DMS153 treated with DMSO at 0.1 percent for 48 hours (cell line): Measurements from ENCODE around the gene ADAMTS2.
"Not testable (repeated sequence)": the region's sequence is repeated elsewhere in the genome, so short reads cannot be mapped to it uniquely, and the experiment has no call there.

ENCODE experiments used
- DNase-seq: peaks from one replicate; lab custom pipeline; 2025; ENCODE audit not compliant: unreplicated experiment; lab: John Stamatoyannopoulos, UW

ADAMTS2 gene

DNA sequence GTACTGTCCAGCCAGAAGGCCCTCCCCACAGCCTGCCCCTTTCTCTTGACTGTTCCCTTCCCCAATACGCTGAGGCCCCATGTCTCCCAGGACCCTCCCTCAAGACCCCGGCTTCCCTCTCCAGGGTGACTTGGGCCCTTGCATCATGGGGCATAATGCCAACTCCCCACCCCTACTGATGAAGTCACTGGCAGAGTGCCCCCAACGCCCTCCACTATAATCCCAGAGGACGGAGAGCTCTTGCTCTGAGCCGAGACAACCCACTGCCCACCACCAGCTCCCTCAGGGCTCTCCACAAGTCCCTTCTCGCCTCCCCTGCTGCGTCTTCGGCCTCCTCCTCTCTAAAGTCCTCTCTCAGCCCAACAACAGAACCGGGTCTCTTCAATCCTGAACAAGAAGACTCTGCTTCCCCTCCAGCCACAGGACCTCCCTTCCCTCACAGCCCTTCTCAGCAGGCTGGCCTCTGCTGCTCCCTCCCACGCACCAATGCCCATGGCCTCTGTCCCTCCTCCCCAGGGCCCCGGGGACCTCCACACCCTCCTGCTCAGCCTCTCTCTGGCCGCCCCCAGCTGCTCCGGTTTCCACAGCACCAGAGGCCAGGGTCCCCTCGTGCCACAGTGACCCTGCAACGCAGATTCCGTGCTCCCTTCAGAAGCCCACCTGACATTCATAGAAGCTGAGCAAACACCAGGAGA is 47.6 kb downstream of the ADAMTS2 start:
- no peak for DNase-seq

- no peak for DNase-seq
Measured at GRCh38 chr5:179297026-179297425, 48.2 kb downstream of the ADAMTS2 start.

GRCh38 chr5:179296150-179296821 is 49.0 kb downstream of the ADAMTS2 start:
- no peak for DNase-seq

GRCh38 chr5:179295778-179296149 is 49.5 kb downstream of the ADAMTS2 start:
- DNase-seq: no peak

DNA sequence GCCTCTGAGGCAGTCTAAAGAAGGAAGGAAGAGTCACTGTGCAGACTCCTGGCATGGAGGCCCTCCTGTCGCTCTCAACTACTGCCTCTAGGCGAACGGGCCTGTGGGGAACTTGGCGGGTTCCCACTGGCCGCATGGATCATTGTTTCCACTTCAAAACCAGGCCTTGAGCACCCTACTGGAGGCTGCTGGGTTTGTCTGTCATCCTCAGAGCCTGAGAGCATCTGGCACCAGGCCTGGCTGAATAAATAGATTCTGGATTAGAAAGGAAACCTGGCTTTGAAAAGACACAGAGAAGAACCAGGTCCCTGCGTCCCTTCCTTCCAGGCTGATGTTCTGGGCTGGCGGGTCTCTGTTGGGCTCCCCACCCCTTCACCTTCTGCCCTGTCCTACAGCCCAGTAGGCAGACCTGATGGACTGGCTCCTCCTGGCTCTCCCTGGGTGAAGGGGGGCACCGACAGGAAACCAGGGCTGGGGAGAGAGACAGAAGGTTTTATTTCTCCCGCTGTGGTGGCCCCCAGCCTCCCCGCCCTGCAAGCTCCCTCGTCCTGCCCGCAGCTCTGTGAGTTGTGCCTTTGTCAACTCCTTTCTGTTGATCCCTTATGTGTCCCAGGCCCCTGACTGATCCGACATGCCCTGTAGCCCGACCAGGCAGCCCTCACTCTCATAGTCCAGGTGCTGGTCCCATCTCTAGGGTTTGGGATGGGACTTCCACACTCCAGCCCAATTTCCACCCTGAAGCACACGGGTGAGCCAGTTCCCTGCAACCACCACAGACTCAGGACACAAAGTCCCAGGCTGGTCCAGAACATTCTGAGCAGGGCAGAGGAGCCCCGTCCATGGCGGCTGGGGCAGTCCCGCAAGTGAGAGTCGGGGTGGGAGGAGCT is 50.1 kb downstream of the ADAMTS2 start:
- no peak for DNase-seq

- no peak for DNase-seq
Measured at GRCh38 chr5:179294131-179294780, 51.0 kb downstream of the ADAMTS2 start.

GRCh38 chr5:179292681-179293635 is 52.3 kb downstream of the ADAMTS2 start:
- no peak for DNase-seq

DNA sequence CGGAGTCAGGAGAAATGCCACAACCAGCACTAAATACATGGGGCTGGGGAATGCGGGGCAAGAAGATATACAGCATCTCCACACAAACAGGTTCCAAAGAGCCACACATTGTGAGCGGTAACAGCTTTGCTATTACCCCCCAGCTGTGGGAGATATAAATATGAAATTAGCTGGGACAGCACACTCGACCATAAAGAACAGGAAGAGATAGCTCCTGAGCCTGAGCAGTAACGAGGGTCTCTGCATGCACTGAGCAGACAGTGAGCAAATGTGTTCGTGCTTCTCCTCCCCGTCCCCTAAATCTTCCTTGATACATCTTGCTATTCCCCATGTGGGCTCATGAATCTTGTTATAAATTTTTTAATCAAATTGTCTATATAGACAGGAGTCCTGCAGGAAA is 53.1 kb downstream of the ADAMTS2 start:
- no peak for DNase-seq

DNA sequence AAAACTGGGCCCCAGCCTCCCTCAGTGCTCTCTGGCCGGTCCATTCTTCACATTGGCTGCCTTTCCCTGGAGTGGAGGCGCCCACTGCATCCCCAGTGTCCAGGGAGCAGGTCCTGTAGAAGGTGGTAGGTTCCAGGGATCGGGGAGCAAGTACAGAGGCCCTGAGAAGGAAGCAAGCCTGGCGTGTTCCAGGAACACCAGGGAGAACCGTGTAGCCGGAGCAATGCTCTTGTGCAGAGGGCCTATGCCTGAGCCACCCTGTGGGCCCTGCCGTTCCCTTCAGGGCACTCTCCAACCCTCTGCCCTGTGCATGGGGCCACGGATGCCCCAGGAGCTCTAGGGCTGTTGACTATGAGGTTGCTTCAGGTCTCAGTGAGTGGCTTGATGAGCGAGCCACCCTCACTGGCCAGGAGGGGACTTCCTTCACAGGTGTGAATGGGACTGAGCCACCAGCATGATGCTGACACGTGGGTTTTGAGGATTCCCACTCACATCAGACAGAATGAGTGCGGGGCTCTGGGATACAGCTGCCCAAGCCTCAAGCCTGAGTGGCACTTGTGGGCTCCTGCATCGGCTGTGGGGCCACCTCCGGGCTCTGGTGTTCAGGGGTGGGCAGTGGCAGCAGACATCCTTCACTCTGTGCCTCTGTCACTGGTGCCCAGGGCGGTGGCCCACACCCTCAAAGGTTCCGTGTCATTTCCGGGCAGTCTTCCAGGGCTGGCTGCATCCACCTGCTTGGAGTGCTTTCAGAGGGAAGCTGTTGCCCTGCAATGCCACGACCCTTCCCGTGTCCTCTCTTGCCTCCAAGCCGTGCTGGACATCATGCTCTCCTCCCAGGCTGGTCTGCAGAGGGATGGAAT is 54.4 kb downstream of the ADAMTS2 start:
- no peak for DNase-seq

GRCh38 chr5:179289756-179290385 is 55.4 kb downstream of the ADAMTS2 start:
- DNase-seq: no peak

- DNase-seq: no peak
Measured at GRCh38 chr5:179288809-179289185, 56.5 kb downstream of the ADAMTS2 start.

- no peak for DNase-seq
Measured at GRCh38 chr5:179288101-179288808, 57.0 kb downstream of the ADAMTS2 start.

DNA sequence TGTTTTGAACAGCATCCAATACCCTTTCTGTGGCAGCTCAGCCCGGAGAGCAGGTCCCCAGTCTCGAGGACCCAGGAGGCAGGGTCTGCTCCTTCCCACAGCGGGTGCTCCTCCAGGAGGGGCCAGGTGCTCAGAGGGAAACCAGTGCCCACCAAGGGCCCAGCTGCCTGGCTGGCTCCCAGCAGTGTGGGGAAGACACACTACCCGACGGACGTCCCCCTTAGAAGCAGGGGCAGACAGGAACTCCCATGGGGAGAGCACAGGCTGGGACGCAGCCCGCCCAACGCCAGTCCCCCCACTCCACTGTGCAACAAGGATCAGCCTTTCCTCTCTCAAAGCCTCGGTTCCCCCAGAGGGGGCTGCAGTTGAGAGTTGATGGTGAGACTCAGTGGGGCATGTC is 57.6 kb downstream of the ADAMTS2 start:
- no peak for DNase-seq

DNA sequence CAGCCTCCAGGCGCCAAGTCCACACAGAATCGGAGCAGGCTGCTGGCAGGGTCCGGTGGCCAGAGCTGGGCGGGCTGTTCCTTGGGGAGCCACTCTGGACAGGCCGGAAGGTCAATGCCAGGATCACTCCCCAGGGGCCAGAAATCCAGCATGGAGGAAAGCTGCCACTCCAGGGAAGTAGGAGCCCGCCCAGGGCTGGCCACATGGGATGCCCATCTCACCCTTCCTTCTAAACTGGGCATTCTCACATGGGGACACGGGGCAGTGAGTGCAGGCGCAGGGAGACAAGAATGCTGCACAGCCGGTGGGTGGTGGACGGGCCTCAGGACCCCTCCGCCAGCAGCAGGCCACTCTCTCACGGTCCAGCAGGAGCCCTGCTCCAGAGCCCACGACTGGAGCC is 58.2 kb downstream of the ADAMTS2 start:
- no peak for DNase-seq

GRCh38 chr5:179285776-179286162 is 59.5 kb downstream of the ADAMTS2 start:
- DNase-seq: not testable (repeated sequence)

GRCh38 chr5:179284751-179285631 is 60.3 kb downstream of the ADAMTS2 start:
- DNase-seq: peak; percentile 13

DNA sequence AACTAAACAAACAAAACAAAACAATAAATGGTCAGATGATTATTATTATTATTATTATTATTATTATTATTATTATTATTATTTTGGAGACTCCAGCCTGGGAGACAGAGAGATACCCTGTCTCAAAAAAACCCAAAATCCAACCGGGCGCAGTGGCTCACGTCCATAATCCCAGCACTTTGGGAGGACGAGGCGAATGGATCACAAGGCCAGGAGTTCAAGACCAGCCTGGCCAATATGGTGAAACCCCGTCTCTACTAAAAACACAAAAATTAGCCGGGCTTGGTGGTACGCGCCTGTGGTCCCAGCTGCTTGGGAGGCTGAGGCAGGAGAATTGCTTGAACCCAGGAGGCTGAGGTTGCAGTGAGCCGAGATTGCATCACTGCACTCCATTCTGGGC is 61.4 kb downstream of the ADAMTS2 start:
- not testable (repeated sequence) for DNase-seq
